Activated B cell treated with CpG ODN at 0.5 μM for 24 hours (primary cell): ENCODE measurements around the gene CYSTM1. TPM values are rescaled to one million over a fixed set of nuclear protein-coding genes. Genes with fewer than 3 reads are reported as not detected.

ENCODE experiments used
- ATAC-seq: fragments of 200-7000 bp; cut with Tn5 transposase; one replicate; pipeline ENCODE4 v1.10.0; 2021; ENCODE audit warnings: low read depth, mild to moderate bottlenecking, moderate library complexity
- CTCF ChIA-PET: fragments of 350-600 bp; sonication (Branson Sonifier 250); formaldehyde crosslinking; loops from one replicate; lab custom pipeline; 2021; ENCODE audit warnings: antibody characterized with exemption; lab: Charles Lee
- POLR2A ChIA-PET: fragments of 350-600 bp; sonication (Branson Sonifier 250); formaldehyde crosslinking; loops from one replicate; lab custom pipeline; 2021; ENCODE audit warnings: antibody characterized with exemption; lab: Charles Lee
- DNase-seq: peaks from one replicate; pipeline ENCODE4 v3.0.0; 2022
- H3K27ac Mint-ChIP-seq: one replicate; pipeline ENCODE4 v1.8.0; 2020; ENCODE audit warnings: mixed read lengths
- H3K27me3 Mint-ChIP-seq: one replicate; pipeline ENCODE4 v1.8.0; 2021; ENCODE audit warnings: mixed read lengths
- H3K36me3 Mint-ChIP-seq: one replicate; pipeline ENCODE4 v1.8.0; 2021; ENCODE audit warnings: low read depth, mixed read lengths
- H3K4me1 Mint-ChIP-seq: one replicate; pipeline ENCODE4 v1.8.0; 2021; ENCODE audit warnings: mixed read lengths
- H3K4me3 Mint-ChIP-seq: one replicate; pipeline ENCODE4 v1.8.0; 2020; ENCODE audit warnings: mild to moderate bottlenecking, mixed read lengths
- H3K9me3 Mint-ChIP-seq: one replicate; pipeline ENCODE4 v1.8.0; 2020; ENCODE audit warnings: mixed read lengths
- CTCF ChIP-seq: fragments of 200-600 bp; IDR thresholded peaks from one replicate; pipeline ENCODE4 v1.8.0; 2022; ENCODE audit warnings: antibody characterized with exemption, mild to moderate bottlenecking
- intact Hi-C: fragments of 100-400 bp; cut with micrococcal nuclease; formaldehyde crosslinking; loops from one replicate; pipeline ENCODE4 v1.15.1; 2024
- total RNA-seq: library from RNA; stranded (reverse); gene quantifications from 2 replicates; pipeline ENCODE4 v1.2.3, GENCODE V29; 2022

CYSTM1 gene
- total RNA-seq, 1 donor from 2014 or later: 20.1 TPM

- intact Hi-C loops: no loop called here
- CTCF ChIA-PET: interaction anchor here (1.3 to 4.0 kb wide), 2 partner anchors 10 to 62 kb away, joined by 4 to 13 read pairs; no protein-coding TSS in a partner anchor
- H3K36me3 Mint-ChIP-seq: no peaks in the 10 kb centered on the region
- no peaks in the 10 kb centered on the region for H3K9me3 Mint-ChIP-seq
- no peaks in the 10 kb centered on the region for H3K27me3 Mint-ChIP-seq
- DNase-seq (no peak), ATAC-seq (no peak)
- H3K4me1 Mint-ChIP-seq: peaks cover 29% of the 10 kb centered on the region
- H3K4me3 Mint-ChIP-seq: no peak overlapping the region
- POLR2A ChIA-PET: no interaction called here
- no peak for TF ChIP-seq CTCF
- H3K27ac Mint-ChIP-seq: no peak overlapping the region
Measured at GRCh38 chr5:140135127-140135526, 39.9 kb upstream of the CYSTM1 start.

- Mint-ChIP-seq H3K27me3 (no peaks in the 10 kb centered on the region), H3K27ac (no peak overlapping the region), H3K36me3 (no peaks in the 10 kb centered on the region), H3K4me1 (peaks cover 22% of the 10 kb centered on the region), H3K9me3 (no peaks in the 10 kb centered on the region), H3K4me3 (no peak overlapping the region)
- ChIA-PET CTCF (interaction anchor here (4.0 kb wide), 1 partner anchor 9 kb away, joined by 13 read pairs; no protein-coding TSS in a partner anchor), POLR2A (no interaction called here)
- DNase-seq (no peak), ATAC-seq (no peak)
- intact Hi-C loops: no loop called here
- TF ChIP-seq CTCF: no peak
Measured at GRCh38 chr5:140136624-140137023, 38.4 kb upstream of the CYSTM1 start.

- ATAC-seq: no peak
- H3K4me3 Mint-ChIP-seq: no peak overlapping the region
- peaks cover 20% of the 10 kb centered on the region for H3K4me1 Mint-ChIP-seq
- no peak for DNase-seq
- TF ChIP-seq CTCF: no peak
- intact Hi-C loops: no loop called here
- no peaks in the 10 kb centered on the region for H3K36me3 Mint-ChIP-seq
- peaks cover 11% of the 10 kb centered on the region for H3K27me3 Mint-ChIP-seq
- no peaks in the 10 kb centered on the region for H3K9me3 Mint-ChIP-seq
- ChIA-PET POLR2A (no interaction called here), CTCF (interaction anchor here (6.5 kb wide), 1 partner anchor 67 kb away, joined by 116 read pairs; no protein-coding TSS in a partner anchor)
- no peak overlapping the region for H3K27ac Mint-ChIP-seq
Measured at GRCh38 chr5:140140435-140140834, 34.6 kb upstream of the CYSTM1 start.

GRCh38 chr5:140141241-140141640 lies 33.7 kb upstream of the CYSTM1 start:
- Mint-ChIP-seq H3K4me3 (no peak overlapping the region), H3K4me1 (peaks cover 22% of the 10 kb centered on the region), H3K27ac (no peak overlapping the region), H3K27me3 (peaks cover 13% of the 10 kb centered on the region), H3K36me3 (no peaks in the 10 kb centered on the region), H3K9me3 (no peaks in the 10 kb centered on the region)
- intact Hi-C loops: no loop called here
- POLR2A ChIA-PET: no interaction called here
- CTCF ChIA-PET: interaction anchor here (1.0 to 6.5 kb wide), 3 partner anchors 20 to 68 kb away, joined by 3 to 116 read pairs (median 59); partner anchors contain the start of gene PURA
- ATAC-seq: no peak
- no peak for TF ChIP-seq CTCF
- DNase-seq: no peak

- Mint-ChIP-seq H3K4me3 (no peak overlapping the region), H3K27me3 (peaks cover 18% of the 10 kb centered on the region), H3K9me3 (no peaks in the 10 kb centered on the region), H3K4me1 (peaks cover 26% of the 10 kb centered on the region), H3K36me3 (no peaks in the 10 kb centered on the region), H3K27ac (no peak overlapping the region)
- CTCF ChIA-PET: interaction anchor here (2.8 to 6.5 kb wide), 3 partner anchors 21 to 69 kb away, joined by 14 to 116 read pairs (median 59); partner anchors contain the start of gene PURA
- DNase-seq (no peak), ATAC-seq (no peak)
- intact Hi-C loops: no loop called here
- POLR2A ChIA-PET: no interaction called here
- no peak for TF ChIP-seq CTCF
Measured at GRCh38 chr5:140142246-140142645, 32.7 kb upstream of the CYSTM1 start.
